BJ (cell line): ENCODE results near the gene KRT36. TPM values are rescaled to one million over a fixed set of nuclear protein-coding genes. Genes with fewer than 3 reads are reported as not detected.

ENCODE experiments used
- CTCF ChIA-PET: fragments of 350-600 bp; formaldehyde crosslinking; extraction: SDS; loops from one replicate; lab custom pipeline; 2021; ENCODE audit warnings: antibody characterized with exemption, inconsistent platforms; lab: Yijun Ruan, JAX
- POLR2A ChIA-PET: fragments of 300-600 bp; sonication (Branson Sonifier 250); formaldehyde crosslinking; extraction: SDS; loops from one replicate; lab custom pipeline; 2021; ENCODE audit warnings: antibody characterized with exemption; lab: Charles Lee
- DNase-seq: peaks from one replicate; pipeline ENCODE4 v3.0.0-alpha.2; 2011; ENCODE audit warnings: low read depth
- H3K27me3 ChIP-seq: 2 replicates; pipeline ENCODE4 v1.6.0; 2011; ENCODE audit warnings: low read length; ENCODE audit not compliant: control insufficient read depth, insufficient read depth
- H3K36me3 ChIP-seq: 2 replicates; pipeline ENCODE4 v1.5.1; 2011; ENCODE audit warnings: low read length; ENCODE audit not compliant: control insufficient read depth, insufficient read depth
- H3K4me3 ChIP-seq: 2 replicates; pipeline ENCODE4 v1.5.1; 2011; ENCODE audit warnings: low read depth, mild to moderate bottlenecking, control low read depth, low read length
- polyA plus RNA-seq: library from polyadenylated mRNA; depleted of rRNA; stranded (reverse); fragments of >200 nt; gene quantifications from 2 replicates; pipeline ENCODE4 v1.2.3, GENCODE V29; 2011
- TF ChIP-seq, protein P1 (sequence below): IDR thresholded peaks from 2 replicates; pipeline ENCODE4 v1.5.1; 2011; ENCODE audit warnings: low read depth, mild to moderate bottlenecking, control low read depth, inconsistent platforms, low read length, moderate library complexity; ENCODE audit not compliant: insufficient read depth

Gene KRT36
- polyA plus RNA-seq, 1 experiment: 0.04 TPM

DNA sequence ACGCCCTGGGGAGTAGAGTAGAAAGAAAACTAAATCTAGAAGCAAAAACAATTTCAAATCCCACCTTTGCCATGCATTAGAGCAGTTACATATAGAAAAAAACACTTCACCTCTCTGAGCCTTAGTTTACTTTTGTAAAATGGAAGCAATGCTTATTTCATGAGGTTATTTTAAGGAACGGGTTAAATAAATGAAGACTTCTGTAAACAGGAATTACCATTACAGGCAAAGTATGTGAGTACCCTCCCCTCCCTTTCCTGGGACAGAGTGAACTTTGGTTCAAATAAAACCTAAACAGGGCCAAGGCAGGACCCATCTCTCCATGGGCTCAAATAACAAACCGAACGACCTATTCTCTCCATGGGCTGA, 33.5 kb upstream of the KRT36 start:
- peaks cover 4% of the 10 kb centered on the region for H3K36me3 ChIP-seq
- ChIA-PET CTCF (no interaction called here), POLR2A (no interaction called here)
- H3K27me3 ChIP-seq: no peaks in the 10 kb centered on the region
- TF ChIP-seq, protein P1, sequence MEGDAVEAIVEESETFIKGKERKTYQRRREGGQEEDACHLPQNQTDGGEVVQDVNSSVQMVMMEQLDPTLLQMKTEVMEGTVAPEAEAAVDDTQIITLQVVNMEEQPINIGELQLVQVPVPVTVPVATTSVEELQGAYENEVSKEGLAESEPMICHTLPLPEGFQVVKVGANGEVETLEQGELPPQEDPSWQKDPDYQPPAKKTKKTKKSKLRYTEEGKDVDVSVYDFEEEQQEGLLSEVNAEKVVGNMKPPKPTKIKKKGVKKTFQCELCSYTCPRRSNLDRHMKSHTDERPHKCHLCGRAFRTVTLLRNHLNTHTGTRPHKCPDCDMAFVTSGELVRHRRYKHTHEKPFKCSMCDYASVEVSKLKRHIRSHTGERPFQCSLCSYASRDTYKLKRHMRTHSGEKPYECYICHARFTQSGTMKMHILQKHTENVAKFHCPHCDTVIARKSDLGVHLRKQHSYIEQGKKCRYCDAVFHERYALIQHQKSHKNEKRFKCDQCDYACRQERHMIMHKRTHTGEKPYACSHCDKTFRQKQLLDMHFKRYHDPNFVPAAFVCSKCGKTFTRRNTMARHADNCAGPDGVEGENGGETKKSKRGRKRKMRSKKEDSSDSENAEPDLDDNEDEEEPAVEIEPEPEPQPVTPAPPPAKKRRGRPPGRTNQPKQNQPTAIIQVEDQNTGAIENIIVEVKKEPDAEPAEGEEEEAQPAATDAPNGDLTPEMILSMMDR: no peak
- H3K4me3 ChIP-seq: no peak overlapping the region
- DNase-seq: no peak

DNA sequence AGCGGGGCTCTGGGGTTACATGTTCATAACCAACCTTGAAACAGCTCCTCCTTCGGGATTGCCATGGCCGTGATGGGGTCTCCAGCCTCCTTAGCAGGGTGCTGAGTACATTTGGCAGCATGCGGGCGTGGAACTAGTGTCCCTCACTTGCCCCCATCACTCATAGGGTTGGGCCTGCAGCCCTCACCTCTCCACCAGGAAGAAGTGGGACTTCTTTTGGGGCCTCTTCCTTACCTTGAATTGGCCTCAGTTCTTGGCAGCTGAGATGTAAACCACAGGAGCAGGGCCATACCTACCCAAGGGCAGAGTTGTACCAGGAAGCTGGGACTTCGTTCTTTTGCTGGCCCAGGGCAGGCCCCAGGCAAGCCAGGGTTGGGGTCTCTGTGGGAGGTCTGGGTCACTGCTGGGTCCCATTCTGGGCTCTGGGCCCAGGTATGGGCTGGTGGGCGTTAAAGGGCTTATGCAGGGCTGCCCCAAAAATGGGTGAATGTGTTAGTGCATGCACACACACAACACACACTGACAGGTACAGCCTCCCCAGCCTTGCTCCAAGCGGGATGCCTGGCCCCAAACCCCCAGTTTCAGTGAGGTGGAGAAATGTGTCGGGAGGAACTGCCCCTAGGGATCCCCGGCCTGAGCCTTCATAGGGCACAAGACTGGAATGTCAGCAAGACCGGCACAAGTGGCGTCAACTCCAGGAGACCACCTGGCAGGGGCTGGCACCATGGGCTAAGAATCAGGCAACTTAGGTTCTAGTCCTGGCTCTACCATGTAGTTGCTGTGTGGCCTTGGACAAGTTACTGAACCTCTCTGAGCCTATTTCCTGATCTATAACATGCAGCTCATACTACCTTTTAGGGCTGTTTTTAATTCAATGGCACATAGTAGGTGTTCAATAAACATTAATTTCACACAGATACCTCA, 32.9 kb upstream of the KRT36 start:
- Histone ChIP-seq H3K27me3 (no peaks in the 10 kb centered on the region), H3K36me3 (peaks cover 4% of the 10 kb centered on the region), H3K4me3 (no peak overlapping the region)
- no peak for DNase-seq
- POLR2A ChIA-PET: no interaction called here
- CTCF ChIA-PET: interaction anchor here (1.0 to 1.6 kb wide), 4 partner anchors 25 to 141 kb away, joined by 4 to 5 read pairs (median 4); no protein-coding TSS in a partner anchor
- TF ChIP-seq, protein P1: no peak

DNA sequence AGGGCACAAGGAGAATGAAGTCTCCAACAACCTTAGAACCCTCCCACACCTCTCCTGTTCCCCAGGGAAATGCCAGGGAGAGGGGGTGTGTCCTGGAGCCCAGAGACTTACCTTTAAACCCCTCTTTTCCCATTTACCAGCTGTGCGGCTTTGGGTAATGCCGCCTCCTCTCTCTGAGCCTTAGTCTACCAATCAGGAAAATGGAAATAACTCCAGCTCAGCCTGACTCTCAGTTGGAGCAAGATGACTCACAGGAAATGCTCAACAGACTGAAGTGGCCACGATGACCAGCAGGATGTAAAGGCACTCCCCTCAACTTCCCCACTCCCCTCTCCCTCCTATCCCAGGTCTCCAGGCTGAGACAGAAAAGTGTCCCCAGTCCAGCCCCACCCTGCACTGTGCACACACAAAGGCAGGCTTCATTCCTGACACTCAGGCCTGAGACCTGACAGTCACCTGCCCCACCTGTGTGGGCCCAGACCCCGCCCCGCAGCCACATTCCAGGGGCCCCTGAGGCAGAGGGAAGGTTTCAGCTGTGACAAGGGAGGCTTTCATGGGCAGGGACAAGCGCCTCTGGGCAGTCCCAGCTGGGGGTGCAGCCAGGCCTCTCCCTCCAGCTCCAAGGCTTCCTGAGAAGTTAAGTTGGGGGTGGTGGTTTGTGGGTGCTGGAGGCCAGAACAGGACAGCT, 32.0 kb upstream of the KRT36 start:
- DNase-seq: no peak
- ChIA-PET POLR2A (no interaction called here), CTCF (interaction anchor here (0.5 to 1.6 kb wide), 5 partner anchors 26 to 141 kb away, joined by 3 to 5 read pairs (median 4); no protein-coding TSS in a partner anchor)
- Histone ChIP-seq H3K4me3 (no peak overlapping the region), H3K27me3 (no peaks in the 10 kb centered on the region), H3K36me3 (peaks cover 4% of the 10 kb centered on the region)
- TF ChIP-seq, protein P1: 0 out of 2 replicates have a peak, but pooled peaks have one; percentile 2

DNA sequence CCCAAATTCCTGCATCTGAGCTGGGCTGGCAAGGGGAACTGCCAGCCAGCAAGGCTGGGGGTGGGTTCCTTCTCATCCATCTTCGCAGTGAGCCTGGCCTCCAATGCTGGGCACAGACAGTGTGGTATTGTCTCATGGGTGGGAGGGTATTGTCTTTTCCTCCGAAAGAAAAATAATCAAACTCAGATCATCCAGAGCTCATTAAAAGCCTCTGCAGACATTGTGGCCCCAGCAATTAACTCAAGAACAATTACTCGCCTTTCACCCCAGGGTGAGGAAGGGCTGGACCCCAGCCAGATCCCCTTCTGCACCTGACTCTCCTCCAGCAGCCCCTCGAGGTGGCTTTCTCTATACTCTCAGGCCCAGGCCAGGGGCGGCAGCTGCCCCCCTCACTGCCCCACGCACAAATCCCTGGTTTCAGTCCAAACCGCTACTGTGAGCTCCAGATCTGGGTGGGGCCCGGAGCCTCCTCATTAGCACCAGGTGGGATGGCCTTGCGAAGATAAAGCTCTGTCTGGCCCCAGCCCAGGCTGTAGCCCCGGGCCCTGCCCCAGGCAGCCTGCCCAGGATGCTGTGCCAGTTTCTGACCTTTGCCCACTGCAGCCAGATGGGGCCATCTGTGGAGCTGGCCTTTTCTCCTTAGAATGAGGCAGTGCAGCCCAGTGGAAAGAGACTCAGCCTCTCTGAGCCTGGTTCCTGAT, 31.3 kb upstream of the KRT36 start:
- no peaks in the 10 kb centered on the region for H3K27me3 ChIP-seq
- no peak for DNase-seq
- no peak overlapping the region for H3K4me3 ChIP-seq
- ChIA-PET CTCF (interaction anchor here (0.5 to 1.6 kb wide), 5 partner anchors 25 to 142 kb away, joined by 3 to 5 read pairs (median 3); no protein-coding TSS in a partner anchor), POLR2A (interaction anchor here (0.6 kb wide), 1 partner anchor 18 kb away, joined by 3 read pairs; no protein-coding TSS in a partner anchor)
- TF ChIP-seq, protein P1: no peak
- H3K36me3 ChIP-seq: peaks cover 4% of the 10 kb centered on the region
